GM21528 (cell line): Measurements from ENCODE around the gene TSR1.

Source experiments
- ATAC-seq: cut with Tn5 transposase; IDR thresholded peaks from one replicate; pipeline ENCODE4 v1.9.1; 2021; ENCODE audit warnings: mild to moderate bottlenecking, moderate library complexity; ENCODE audit not compliant: unreplicated experiment, low FRiP score

Gene TSR1

GRCh38 chr17:2369551-2370210, 33.4 kb upstream of the TSR1 start:
- no peak for ATAC-seq

DNA sequence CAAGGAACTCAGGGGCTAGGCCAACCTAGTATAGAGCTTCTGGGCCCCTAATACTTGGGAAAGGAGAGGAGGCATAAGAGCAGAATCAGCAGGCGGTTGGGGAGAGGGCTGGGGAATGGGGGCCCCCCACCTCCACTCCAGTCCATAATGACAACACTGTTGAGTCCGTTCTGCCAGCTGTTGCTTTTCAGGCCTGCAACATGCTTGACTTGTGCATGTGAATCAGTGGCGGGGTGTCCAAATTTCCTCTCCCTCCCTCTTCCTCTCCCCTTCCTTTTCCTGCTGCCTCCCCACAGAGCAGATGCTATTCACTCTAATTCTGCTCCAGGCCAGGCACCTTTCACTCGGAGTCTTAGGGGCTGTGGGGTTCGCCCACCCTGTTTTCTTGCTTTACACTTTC, 32.8 kb upstream of the TSR1 start:
- no peak for ATAC-seq

- no peak for ATAC-seq
These were observed 32.1 kb upstream of the TSR1 start for GRCh38 chr17:2368359-2368758.

GRCh38 chr17:2366747-2367494, 30.7 kb upstream of the TSR1 start:
- ATAC-seq: no peak

- no peak for ATAC-seq
These were observed 28.9 kb upstream of the TSR1 start for GRCh38 chr17:2365132-2365531.

GRCh38 chr17:2364763-2365116, 28.5 kb upstream of the TSR1 start:
- ATAC-seq: no peak

DNA sequence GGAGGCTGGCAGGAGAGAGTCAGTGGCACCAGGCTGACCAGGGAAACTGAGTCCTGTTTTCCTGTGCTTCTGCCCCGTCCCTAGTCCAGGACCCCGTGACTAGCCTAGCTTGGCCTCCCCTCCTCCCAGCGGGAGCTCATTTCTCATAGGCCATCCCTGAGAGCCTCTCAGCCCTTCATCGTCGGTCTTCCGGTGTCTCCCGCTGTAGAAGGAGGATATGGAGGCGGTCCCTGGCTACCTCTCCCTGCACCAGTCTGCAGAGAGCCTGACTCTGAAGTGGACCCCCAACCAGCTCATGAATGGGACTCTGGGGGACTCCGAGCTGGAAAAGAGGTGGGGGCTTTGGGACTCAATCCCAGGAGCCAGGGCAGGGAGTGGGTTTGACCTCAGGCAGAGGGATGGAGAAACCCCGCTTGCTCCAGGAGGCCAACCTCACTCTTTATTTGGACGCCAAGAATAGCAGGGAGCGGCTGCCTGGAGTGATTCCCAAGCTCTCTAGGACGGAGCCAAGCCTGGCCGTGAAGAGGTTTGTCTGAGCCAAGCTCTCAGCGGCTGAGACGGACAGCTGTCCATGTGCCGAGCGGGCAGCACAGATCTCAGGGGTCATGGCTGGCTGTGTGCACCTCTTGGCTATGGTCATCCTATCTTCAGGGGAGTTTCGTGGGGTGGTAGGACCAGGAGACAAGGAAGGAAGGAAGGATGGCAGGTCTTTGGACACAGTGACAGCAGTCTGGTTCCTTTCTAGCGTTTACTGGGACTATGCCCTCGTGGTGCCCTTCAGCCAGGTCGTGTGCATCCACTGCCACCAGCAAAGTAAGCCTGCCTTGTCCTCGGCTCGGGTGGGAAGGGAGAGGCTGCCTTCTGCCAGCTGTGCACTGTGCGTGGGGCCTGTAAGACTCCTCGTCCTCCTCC, 27.9 kb upstream of the TSR1 start:
- no peak for ATAC-seq

DNA sequence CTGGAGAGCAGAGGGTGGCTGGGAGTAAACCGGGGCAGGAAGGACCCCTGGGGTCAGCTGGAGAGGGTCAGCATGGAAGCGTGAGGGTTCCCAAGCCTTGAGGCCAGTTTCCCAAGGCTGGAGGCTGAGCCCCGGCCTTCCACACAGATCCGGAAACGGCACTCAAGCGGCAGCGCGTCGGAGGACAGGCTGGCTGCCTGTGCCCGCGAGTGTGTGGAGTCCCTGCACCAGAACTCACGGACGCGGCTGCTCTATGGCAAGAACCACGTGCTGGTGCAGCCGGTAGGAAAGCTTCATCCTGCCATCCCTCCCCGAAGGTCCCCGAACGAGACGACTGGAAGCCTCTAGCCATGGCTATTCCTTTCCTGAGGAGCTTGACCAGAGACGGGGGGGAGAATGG, 27.1 kb upstream of the TSR1 start:
- no peak for ATAC-seq

DNA sequence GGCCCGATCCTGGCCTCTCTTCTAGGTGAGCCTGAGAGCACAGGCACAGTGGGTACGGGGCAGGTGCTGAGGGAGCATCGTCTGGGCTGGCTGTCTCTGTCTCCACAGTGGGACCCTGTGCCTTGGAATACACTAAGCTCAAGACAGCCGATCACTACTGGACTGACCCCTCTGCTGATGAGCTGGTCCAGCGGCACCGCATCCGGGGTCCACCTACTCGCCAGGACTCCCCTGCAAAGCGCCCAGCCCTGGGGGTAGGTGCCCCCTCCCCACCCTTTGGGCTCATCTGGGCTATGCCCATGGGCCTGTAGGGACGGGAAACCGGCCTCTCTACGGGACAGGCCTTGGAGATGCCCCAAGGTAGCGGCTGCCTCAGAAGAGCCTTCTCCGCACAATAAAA, 26.6 kb upstream of the TSR1 start:
- no peak for ATAC-seq

- no peak for ATAC-seq
These were observed 26.2 kb upstream of the TSR1 start for GRCh38 chr17:2362416-2362815.

DNA sequence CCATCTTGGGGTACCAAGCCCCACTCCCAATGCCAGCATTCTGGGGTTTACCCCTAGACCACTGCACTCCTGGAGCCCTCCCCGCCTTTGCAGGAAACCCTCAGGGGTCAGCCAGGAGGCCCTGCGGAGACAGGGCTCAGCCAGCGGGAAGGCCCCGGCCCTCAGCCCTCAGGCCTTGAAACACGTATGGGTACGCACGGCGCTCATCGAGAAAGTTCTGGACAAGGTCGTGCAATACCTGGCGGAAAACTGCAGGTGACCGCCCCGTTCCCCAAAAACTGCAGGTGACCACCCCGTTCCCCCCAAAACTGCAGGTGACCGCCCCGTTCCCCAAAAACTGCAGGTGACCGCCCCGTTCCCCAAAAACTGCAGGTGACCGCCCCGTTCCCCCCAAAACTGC, 25.8 kb upstream of the TSR1 start:
- ATAC-seq: no peak

DNA sequence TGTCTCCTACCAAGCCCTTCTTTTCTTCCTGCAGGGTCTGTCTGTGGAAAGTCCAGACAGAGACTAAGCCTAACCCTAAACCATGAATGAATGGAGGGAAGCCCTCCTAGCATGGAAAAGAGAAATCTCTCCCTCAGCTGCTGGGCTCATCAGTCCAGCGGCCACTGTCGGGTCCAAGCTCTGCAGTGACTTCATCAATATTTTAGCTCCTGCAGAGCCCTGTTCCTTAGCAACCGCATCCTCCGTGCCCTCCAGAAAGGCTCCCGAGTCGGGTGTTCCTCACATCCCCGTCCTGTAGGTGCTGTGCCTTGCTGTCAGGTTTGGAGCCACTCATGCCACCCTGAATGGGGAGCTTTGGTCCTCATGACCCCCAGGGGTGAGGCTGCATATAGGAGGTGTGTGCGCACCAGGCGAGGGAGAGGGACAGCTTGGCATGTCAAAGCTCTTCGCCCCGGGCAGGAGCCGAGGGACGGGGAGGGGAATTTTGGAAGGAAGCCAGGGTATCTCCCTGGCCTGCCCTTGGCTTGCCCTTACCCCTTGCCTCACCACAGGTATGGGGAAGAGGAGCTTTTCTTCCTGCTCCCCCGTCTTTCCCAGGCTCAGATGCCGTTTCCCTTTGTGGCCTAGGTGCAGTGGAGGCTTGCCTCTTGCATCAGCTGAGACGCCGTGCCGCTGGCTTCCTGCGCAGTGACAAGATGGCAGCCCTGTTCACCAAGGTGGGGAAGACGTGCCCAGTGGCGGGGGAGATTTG, 24.9 kb upstream of the TSR1 start:
- no peak for ATAC-seq

- ATAC-seq: no peak
These were observed 21.7 kb upstream of the TSR1 start for GRCh38 chr17:2357931-2358434.

GRCh38 chr17:2357237-2357636, 21.0 kb upstream of the TSR1 start:
- ATAC-seq: no peak

DNA sequence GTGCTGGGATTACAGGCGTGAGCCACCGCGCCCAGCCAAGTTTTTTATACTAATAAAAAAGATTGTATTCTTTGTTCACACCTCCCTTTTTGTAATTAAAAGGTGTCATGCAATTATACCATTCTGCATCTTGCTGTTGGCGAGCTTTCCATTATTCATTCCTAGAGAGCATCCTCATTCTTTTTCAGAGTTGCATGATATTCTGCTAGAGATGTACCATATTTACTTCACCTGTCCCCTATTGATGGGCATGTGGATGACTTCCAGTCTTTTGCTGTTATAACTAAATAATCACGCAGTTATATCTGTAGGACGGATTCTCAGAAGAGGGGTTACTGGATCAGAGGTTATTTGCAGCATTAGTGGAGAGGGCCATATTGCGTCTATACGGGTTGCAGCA, 18.1 kb upstream of the TSR1 start:
- ATAC-seq: no peak

GRCh38 chr17:2351269-2351668, 15.0 kb upstream of the TSR1 start:
- ATAC-seq: no peak

DNA sequence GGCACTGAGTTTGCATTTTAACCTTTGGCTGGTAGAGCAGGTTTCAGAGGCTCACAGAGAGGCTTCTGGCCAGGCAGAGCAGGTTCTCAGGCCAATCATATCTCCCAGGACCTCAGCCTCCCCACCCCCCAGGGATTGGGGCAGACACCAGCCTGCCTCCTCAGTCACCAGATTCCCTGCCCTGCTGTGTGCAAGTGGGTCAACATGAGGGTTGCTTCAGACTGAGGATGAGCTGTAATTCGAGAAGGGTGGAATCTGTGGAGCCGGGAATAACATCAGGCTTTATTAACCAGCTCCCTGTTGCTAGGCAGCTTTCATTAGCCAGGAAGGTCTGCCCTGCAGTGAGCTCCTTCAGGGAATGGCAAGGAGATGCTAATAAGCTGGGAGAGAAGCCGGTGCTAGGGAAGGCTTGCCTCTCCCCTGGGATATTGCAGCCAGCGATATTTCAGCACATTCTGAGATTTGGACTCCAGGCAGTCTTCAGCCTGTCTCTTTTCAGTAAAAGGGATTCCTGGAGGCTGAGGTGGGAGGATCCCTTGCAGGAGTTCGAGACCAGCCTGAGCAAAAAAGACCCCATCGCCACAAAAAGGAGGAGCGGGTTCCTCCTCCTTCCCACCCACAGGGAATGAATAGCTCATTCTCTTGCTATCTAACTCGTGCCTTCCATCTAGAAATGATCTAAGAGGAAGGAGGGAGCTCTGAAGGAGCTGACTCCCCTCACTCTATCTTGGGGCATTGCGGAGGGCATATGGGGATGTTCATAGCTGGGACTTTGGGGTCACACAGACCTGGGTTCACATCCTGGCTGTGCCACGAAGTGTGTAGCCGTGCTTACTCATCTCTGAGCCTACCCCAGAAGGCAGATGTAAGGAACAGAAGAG, 11.8 kb upstream of the TSR1 start:
- no peak for ATAC-seq

DNA sequence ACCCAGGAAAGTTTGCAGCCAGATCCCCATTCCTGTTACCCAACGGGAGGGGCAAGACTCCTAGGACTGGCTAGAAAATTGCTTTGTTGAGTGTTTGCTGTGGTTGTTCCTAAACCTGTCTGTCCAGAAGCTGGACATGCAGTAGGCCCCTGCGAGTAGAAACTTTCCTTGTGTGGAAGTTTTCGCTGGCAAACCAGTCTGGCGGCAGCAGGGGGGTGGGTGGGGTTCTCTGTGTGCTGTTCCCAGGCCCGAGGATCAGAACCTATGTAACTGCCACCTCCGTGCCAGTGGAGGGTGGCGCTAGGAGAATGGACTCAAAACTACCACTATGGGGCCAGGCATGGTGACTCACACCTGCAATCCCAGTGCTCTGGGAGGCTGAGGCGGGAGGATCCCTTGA, 10.2 kb upstream of the TSR1 start:
- ATAC-seq: no peak

DNA sequence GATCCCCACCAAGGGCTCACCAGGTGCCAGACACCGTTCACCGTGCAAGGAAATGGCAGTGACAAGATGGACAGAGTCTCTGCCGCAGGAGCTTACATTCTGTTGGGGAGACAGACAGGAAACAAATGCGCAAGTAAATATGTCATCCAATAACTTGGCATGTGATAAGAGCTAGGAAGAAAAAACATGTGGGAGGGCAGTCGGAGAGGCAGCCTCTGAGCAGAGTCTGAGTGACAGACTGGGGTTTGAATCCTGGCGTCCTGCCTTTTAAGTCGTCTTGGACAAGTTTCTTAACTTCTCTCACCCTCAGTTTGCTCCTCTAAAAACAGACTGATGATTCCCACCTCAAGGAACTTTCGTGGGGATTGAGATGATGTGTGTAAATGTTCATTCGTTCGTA, 8.3 kb upstream of the TSR1 start:
- ATAC-seq: no peak

- no peak for ATAC-seq
These were observed 7.2 kb upstream of the TSR1 start for GRCh38 chr17:2343421-2343820.
